Esophagus squamous epithelium (tissue), 5 donors: ENCODE measurements around the gene COL6A3. TPM values are rescaled to one million over a fixed set of nuclear protein-coding genes. Genes with fewer than 3 reads are reported as not detected.
A peak's percentile ranks its signal among the peaks of the same experiment; 100 is the strongest.

ENCODE experiments used
- DNase-seq: peaks from one replicate; lab custom pipeline; 2025; lab: John Stamatoyannopoulos, UW
- H3K27ac ChIP-seq, 4 donors: fragments of 200-600 bp; sonication (generic); one replicate each; pipeline ENCODE4 v1.5.1; 2016 to 2019; ENCODE audit warnings: mild to moderate bottlenecking in 1 of 4
- H3K27me3 ChIP-seq, 4 donors: fragments of 200-600 bp; sonication (generic); 1 replicate in 3 of 4; 2 replicates in 1 of 4; pipeline versions ENCODE4 v1.5.1 to v1.6.0; 2017 to 2021; ENCODE audit warnings: antibody characterized with exemption in 1 of 4
- H3K36me3 ChIP-seq, 3 donors: fragments of 200-600 bp; sonication (generic); one replicate each; pipeline ENCODE4 v1.5.1; 2016 to 2019
- H3K4me1 ChIP-seq, 3 donors: fragments of 200-600 bp; sonication (generic); one replicate each; pipeline ENCODE4 v1.5.1; 2017 to 2019
- H3K4me3 ChIP-seq, 4 donors: fragments of 200-600 bp; sonication (generic); 1 replicate in 3 of 4; 2 replicates in 1 of 4; pipeline ENCODE4 v1.5.1; 2016 to 2019; ENCODE audit warnings: mild to moderate bottlenecking in 2 of 4, moderate library complexity in 1 of 4
- H3K9me3 ChIP-seq, 3 donors: fragments of 200-600 bp; sonication (generic); one replicate each; pipeline ENCODE4 v1.5.1; 2016 to 2019
- CTCF ChIP-seq, 6 experiments: fragments of 450-650 bp in 4 of 6; fragments of 200-600 bp in 2 of 6; sonication (generic) in 2 of 6; IDR thresholded peaks; one replicate each; pipeline ENCODE4 v1.5.1; 2016 to 2019; ENCODE audit warnings: antibody characterized with exemption in 6 of 6, mild to moderate bottlenecking in 4 of 6, moderate library complexity in 4 of 6
- POLR2A ChIP-seq, 4 donors: fragments of 450-650 bp; IDR thresholded peaks; one replicate each; pipeline ENCODE4 v1.6.1; 2017; ENCODE audit warnings: antibody characterized with exemption in 4 of 4, mild to moderate bottlenecking in 4 of 4, moderate library complexity in 3 of 4
- WGBS, 2 donors: methylation state at CpG; one replicate each; pipeline ENCODE4 v1.1.5; 2018; 5-methylcytosine and 5-hydroxymethylcytosine counted together
- intact Hi-C: fragments of 100-400 bp; cut with DNase I; formaldehyde crosslinking; loops from one replicate; pipeline ENCODE4 v1.15.0; 2022
- total RNA-seq, 4 donors: library from RNA; depleted of rRNA; stranded (reverse); fragments of >200 nt; gene quantifications; one replicate each; pipeline ENCODE4 v1.1.0, GENCODE V29; 2016
- donor health status: DM: yes; HTN: yes; CAD: no.

The COL6A3 gene
- total RNA-seq, 4 donors from 2014 or later: 8.9 to 138 (median 46.5) TPM

GRCh38 chr2:237348281-237348865, 65.6 kb downstream of the COL6A3 start:
- DNase-seq: no peak
- no peaks in the 10 kb centered on the region for H3K9me3 ChIP-seq
- H3K4me1 ChIP-seq: peaks cover 0 to 26% (median 0%) of the 10 kb centered on the region in 3 donors
- no peak for TF ChIP-seq POLR2A (IDR thresholded peaks at IDR 0.05)
- TF ChIP-seq CTCF (IDR thresholded peaks at IDR 0.05): no peak
- H3K4me3 ChIP-seq: no peak overlapping the region
- intact Hi-C loops: no loop called here
- peaks cover 0 to 26% (median 0%) of the 10 kb centered on the region in 4 donors for H3K27me3 ChIP-seq
- peaks cover 0 to 42% (median 0%) of the 10 kb centered on the region in 3 donors for H3K36me3 ChIP-seq
- WGBS, 2 donors: 79 to 83% methylated on average over 11 of the region's 11 CpGs
- peak overlapping the region in 3 of 4 donors; percentile 9 to 42 (median 37) for H3K27ac ChIP-seq

GRCh38 chr2:237345891-237346640, 67.9 kb downstream of the COL6A3 start:
- peaks cover 0 to 12% (median 0%) of the 10 kb centered on the region in 4 donors for H3K27me3 ChIP-seq
- peaks cover 0 to 39% (median 0%) of the 10 kb centered on the region in 3 donors for H3K36me3 ChIP-seq
- WGBS, 2 donors: 61 to 69% methylated on average over 4 of the region's 4 CpGs
- peak overlapping the region in 2 of 4 donors; percentile 11 to 24 for H3K27ac ChIP-seq
- TF ChIP-seq POLR2A (IDR thresholded peaks at IDR 0.05) (no peak), CTCF (IDR thresholded peaks at IDR 0.05) (no peak)
- DNase-seq: no peak
- peaks cover 0 to 15% (median 0%) of the 10 kb centered on the region in 3 donors for H3K4me1 ChIP-seq
- H3K9me3 ChIP-seq: no peaks in the 10 kb centered on the region
- H3K4me3 ChIP-seq: no peak overlapping the region
- intact Hi-C loops: no loop called here

GRCh38 chr2:237345411-237345810, 68.6 kb downstream of the COL6A3 start:
- peaks cover 0 to 6% (median 0%) of the 10 kb centered on the region in 4 donors for H3K27me3 ChIP-seq
- TF ChIP-seq POLR2A (IDR thresholded peaks at IDR 0.05): no peak
- TF ChIP-seq CTCF (IDR thresholded peaks at IDR 0.05): no peak
- no peak overlapping the region for H3K4me3 ChIP-seq
- H3K36me3 ChIP-seq: peaks cover 0 to 39% (median 0%) of the 10 kb centered on the region in 3 donors
- WGBS, 2 donors: 82 to 88% methylated on average over 6 to 7 of the region's 7 CpGs
- no peak for DNase-seq
- H3K9me3 ChIP-seq: no peaks in the 10 kb centered on the region
- peaks cover 0 to 9% (median 0%) of the 10 kb centered on the region in 3 donors for H3K4me1 ChIP-seq
- intact Hi-C loops: no loop called here
- H3K27ac ChIP-seq: peak overlapping the region in 2 of 4 donors; percentile 13 to 24

GRCh38 chr2:237344942-237345341, 69.0 kb downstream of the COL6A3 start:
- DNase-seq: no peak
- 73 to 82% methylated on average over 6 of the region's 6 CpGs for whole genome bisulfite sequencing, 2 donors
- H3K4me1 ChIP-seq: peaks cover 0 to 8% (median 0%) of the 10 kb centered on the region in 3 donors
- H3K27ac ChIP-seq: peak overlapping the region in 1 of 4 donors; percentile 24
- TF ChIP-seq POLR2A (IDR thresholded peaks at IDR 0.05) (no peak), CTCF (IDR thresholded peaks at IDR 0.05) (no peak)
- H3K27me3 ChIP-seq: peaks cover 0 to 2% (median 0%) of the 10 kb centered on the region in 4 donors
- H3K4me3 ChIP-seq: no peak overlapping the region
- intact Hi-C loops: no loop called here
- no peaks in the 10 kb centered on the region for H3K9me3 ChIP-seq
- H3K36me3 ChIP-seq: peaks cover 0 to 39% (median 0%) of the 10 kb centered on the region in 3 donors

GRCh38 chr2:237343993-237344392, 70.0 kb downstream of the COL6A3 start:
- Histone ChIP-seq H3K4me1 (peaks cover 0 to 8% (median 0%) of the 10 kb centered on the region in 3 donors), H3K36me3 (peaks cover 0 to 45% (median 0%) of the 10 kb centered on the region in 3 donors), H3K4me3 (no peak overlapping the region), H3K27me3 (no peaks in the 10 kb centered on the region), H3K27ac (no peak overlapping the region), H3K9me3 (no peaks in the 10 kb centered on the region)
- DNase-seq: no peak
- intact Hi-C loops: no loop called here
- TF ChIP-seq CTCF (IDR thresholded peaks at IDR 0.05) (no peak), POLR2A (IDR thresholded peaks at IDR 0.05) (no peak)
- WGBS, 2 donors: 55 to 74% methylated on average over 6 to 9 of the region's 9 CpGs
